HUES6 (cell line): ENCODE data around the gene SOX15.

Experiments
- H3K27ac ChIP-seq: 2 replicates; pipeline ENCODE4 v1.7.0; 2013; ENCODE audit warnings: low read depth, mild to moderate bottlenecking, low read length, inconsistent platforms
- H3K27me3 ChIP-seq: 2 replicates; pipeline ENCODE4 v1.6.1; 2013; ENCODE audit warnings: low read length; ENCODE audit not compliant: control insufficient read depth, insufficient read depth
- H3K36me3 ChIP-seq: 2 replicates; pipeline ENCODE4 v1.6.1; 2013; ENCODE audit warnings: low read length; ENCODE audit not compliant: control insufficient read depth, insufficient read depth
- H3K4me1 ChIP-seq: 2 replicates; pipeline ENCODE4 v1.6.1; 2013; ENCODE audit warnings: low read length; ENCODE audit not compliant: control insufficient read depth, insufficient read depth
- H3K4me3 ChIP-seq: 2 replicates; pipeline ENCODE4 v1.5.1; 2013; ENCODE audit warnings: low read depth, low read length
- H3K9ac ChIP-seq: one replicate; pipeline ENCODE4 v1.6.1; 2013; ENCODE audit warnings: mild to moderate bottlenecking, low read length
- H3K9me3 ChIP-seq: 2 replicates; pipeline ENCODE4 v1.6.1; 2013; ENCODE audit warnings: low read depth, low read length; ENCODE audit not compliant: control insufficient read depth, insufficient read depth

Gene SOX15

GRCh38 chr17:7575481-7575883 lies 14.4 kb downstream of the SOX15 start:
- H3K27me3 ChIP-seq, result no peaks in the 10 kb centered on the region
- H3K9ac ChIP-seq, result no peak overlapping the region
- H3K9me3 ChIP-seq, result no peaks in the 10 kb centered on the region
- peaks cover 10% of the 10 kb centered on the region; the same call in 1 of the 2 replicates for H3K4me1 ChIP-seq
- H3K4me3 ChIP-seq, result peak overlapping the region; percentile 89; the same call in 1 of the 2 replicates
- H3K27ac ChIP-seq, result no peak overlapping the region
- peaks cover 77% of the 10 kb centered on the region for H3K36me3 ChIP-seq

GRCh38 chr17:7574176-7574953 lies 15.5 kb downstream of the SOX15 start:
- no peaks in the 10 kb centered on the region for H3K9me3 ChIP-seq
- peaks cover 10% of the 10 kb centered on the region; the same call in 1 of the 2 replicates for H3K4me1 ChIP-seq
- peak overlapping the region; percentile 97 for H3K27ac ChIP-seq
- H3K27me3 ChIP-seq, result no peaks in the 10 kb centered on the region
- H3K9ac ChIP-seq, result peak overlapping the region; percentile 99
- peak overlapping the region; percentile 89 for H3K4me3 ChIP-seq
- peaks cover 81% of the 10 kb centered on the region for H3K36me3 ChIP-seq

DNA sequence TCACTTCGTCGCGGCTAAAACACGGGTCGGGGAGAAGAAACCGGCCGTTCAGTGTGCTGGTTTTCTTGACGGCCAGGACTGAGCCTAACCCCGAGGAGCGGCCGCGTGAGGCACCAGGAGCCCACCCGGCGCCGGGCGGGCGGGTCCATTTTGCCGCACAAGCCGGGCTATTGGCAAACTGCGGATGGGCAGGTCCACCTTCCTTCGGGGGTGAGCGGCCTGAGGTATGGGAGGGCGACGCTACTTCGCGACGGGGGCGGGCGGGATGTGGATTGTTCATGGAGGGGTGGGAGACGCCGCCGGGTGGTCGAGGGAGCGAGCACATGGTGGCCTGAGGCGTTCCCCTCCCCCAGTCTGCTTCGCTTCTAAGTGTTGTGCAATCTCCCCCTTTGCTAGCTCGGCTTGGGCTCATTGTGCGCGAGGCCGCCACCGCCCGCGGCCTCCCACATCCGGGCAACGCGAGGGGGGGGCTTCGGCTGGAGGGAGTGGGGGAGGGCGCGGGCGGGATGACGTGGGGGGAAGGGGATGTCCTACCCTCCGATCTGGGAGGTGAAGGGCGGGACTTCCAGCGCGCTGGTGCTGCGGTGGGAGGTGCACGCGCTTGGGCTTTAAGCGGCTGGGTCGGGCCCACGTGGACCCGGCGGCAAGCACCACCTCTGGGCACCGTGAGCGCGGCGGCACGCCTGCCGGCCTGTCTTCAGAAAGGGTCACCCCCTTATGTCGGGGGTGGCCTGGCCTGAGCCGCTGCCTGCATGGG lies 16.4 kb downstream of the SOX15 start:
- no peaks in the 10 kb centered on the region for H3K9me3 ChIP-seq
- H3K4me1 ChIP-seq, result peaks cover 10% of the 10 kb centered on the region; the same call in 1 of the 2 replicates
- H3K9ac ChIP-seq, result peak overlapping the region; percentile 99
- H3K27me3 ChIP-seq, result no peaks in the 10 kb centered on the region
- peaks cover 82% of the 10 kb centered on the region for H3K36me3 ChIP-seq
- peak overlapping the region; percentile 89 for H3K4me3 ChIP-seq
- H3K27ac ChIP-seq, result peak overlapping the region; percentile 97

DNA sequence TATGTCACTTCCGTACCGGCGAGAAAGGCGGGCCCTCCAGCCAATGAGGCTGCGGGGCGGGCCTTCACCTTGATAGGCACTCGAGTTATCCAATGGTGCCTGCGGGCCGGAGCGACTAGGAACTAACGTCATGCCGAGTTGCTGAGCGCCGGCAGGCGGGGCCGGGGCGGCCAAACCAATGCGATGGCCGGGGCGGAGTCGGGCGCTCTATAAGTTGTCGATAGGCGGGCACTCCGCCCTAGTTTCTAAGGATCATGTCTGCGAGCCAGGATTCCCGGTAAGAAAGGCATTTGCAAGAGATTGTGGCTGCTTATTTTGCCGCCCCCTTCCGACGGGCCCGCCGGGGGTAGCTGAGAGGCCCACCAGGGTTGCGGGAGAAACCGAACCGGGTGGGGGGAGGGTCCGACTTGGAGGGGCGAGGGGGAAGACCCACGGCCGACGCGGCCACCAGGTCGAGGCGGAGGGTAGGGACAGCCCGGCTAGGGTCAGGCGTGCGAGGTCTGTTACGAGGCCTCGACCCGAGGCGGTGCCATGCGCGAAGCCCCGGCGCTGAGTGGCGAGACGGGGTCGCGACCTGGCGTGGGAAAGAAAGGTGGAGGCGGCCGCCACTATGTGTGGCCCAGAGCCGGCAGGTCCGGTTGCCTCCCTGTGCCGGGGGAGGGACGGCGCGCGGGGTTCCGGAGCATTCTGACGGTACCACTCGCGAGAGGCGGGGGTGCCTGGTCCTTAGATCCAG lies 17.1 kb downstream of the SOX15 start:
- Histone ChIP-seq H3K27me3 (no peaks in the 10 kb centered on the region), H3K9ac (peak overlapping the region; percentile 99), H3K9me3 (no peaks in the 10 kb centered on the region), H3K36me3 (peaks cover 77% of the 10 kb centered on the region), H3K27ac (peak overlapping the region; percentile 97), H3K4me3 (peak overlapping the region; percentile 89), H3K4me1 (peaks cover 10% of the 10 kb centered on the region; the same call in 1 of the 2 replicates)

- H3K9me3 ChIP-seq, result no peaks in the 10 kb centered on the region
- H3K4me1 ChIP-seq, result peaks cover 10% of the 10 kb centered on the region; the same call in 1 of the 2 replicates
- peak overlapping the region; percentile 20; the same call in 1 of the 2 replicates for H3K27ac ChIP-seq
- peaks cover 76% of the 10 kb centered on the region for H3K36me3 ChIP-seq
- H3K9ac ChIP-seq, result peak overlapping the region; percentile 89
- H3K27me3 ChIP-seq, result no peaks in the 10 kb centered on the region
- H3K4me3 ChIP-seq, result peak overlapping the region; percentile 82
Observed at GRCh38 chr17:7572338-7572587, 17.6 kb downstream of the SOX15 start.

- H3K4me3 ChIP-seq, result no peak overlapping the region
- no peaks in the 10 kb centered on the region for H3K9me3 ChIP-seq
- no peak overlapping the region for H3K27ac ChIP-seq
- peaks cover 10% of the 10 kb centered on the region; the same call in 1 of the 2 replicates for H3K4me1 ChIP-seq
- H3K36me3 ChIP-seq, result peaks cover 73% of the 10 kb centered on the region
- H3K27me3 ChIP-seq, result no peaks in the 10 kb centered on the region
- no peak overlapping the region for H3K9ac ChIP-seq
Observed at GRCh38 chr17:7570351-7570750, 19.5 kb downstream of the SOX15 start.

- Histone ChIP-seq H3K27me3 (no peaks in the 10 kb centered on the region), H3K4me1 (peaks cover 2% of the 10 kb centered on the region; the same call in 1 of the 2 replicates), H3K9me3 (no peaks in the 10 kb centered on the region), H3K4me3 (no peak overlapping the region), H3K27ac (no peak overlapping the region), H3K36me3 (peaks cover 73% of the 10 kb centered on the region), H3K9ac (no peak overlapping the region)
Observed at GRCh38 chr17:7569571-7569970, 20.3 kb downstream of the SOX15 start.

DNA sequence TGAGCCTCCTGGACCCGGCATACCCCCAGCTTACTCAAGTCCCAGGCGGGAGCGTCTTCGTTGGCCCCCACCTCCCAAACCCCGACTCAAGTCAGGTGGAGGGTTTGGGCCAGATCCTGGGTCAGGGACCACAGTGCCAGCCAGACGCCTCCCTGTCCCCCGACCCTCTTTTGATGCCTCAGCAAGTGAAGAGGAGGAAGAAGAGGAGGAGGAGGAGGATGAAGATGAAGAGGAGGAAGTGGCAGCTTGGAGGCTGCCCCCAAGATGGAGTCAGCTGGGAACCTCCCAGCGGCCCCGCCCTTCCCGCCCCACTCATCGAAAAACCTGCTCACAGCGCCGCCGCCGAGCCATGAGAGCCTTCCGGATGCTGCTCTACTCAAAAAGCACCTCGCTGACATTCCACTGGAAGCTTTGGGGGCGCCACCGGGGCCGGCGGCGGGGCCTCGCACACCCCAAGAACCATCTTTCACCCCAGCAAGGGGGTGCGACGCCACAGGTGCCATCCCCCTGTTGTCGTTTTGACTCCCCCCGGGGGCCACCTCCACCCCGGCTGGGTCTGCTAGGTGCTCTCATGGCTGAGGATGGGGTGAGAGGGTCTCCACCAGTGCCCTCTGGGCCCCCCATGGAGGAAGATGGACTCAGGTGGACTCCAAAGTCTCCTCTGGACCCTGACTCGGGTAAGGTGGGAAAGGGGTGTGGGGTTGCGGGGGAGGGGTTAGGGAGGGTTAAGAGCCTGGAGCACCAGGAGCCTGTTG lies 26.6 kb downstream of the SOX15 start:
- peak overlapping the region; percentile 88; the same call in 1 of the 2 replicates for H3K4me3 ChIP-seq

DNA sequence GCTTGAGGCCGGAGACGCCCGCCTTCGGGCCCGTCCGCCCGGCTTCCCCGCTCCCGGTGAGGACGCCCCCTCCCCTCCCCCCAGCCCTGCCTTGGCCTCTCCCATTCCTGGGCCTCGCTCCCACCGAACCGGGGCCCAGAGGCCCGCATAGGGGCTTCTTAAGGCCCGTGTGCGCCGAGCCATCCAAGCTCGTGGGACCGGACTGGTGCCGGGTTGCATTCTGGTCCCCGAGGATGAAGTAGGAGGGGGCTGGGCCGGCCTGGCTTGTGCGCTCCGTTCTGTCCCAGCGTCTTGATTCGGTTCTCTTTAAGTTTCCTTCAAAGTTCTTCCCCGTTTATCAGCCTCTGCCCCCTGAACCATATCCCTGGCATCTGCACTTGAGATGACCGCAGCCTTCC lies 27.7 kb downstream of the SOX15 start:
- peaks cover 36% of the 10 kb centered on the region for H3K4me1 ChIP-seq
- peak overlapping the region; percentile 88 for H3K4me3 ChIP-seq
- no peaks in the 10 kb centered on the region for H3K27me3 ChIP-seq
- H3K27ac ChIP-seq, result peak overlapping the region; percentile 78; the same call in 1 of the 2 replicates
- H3K36me3 ChIP-seq, result peaks cover 35% of the 10 kb centered on the region
- H3K9me3 ChIP-seq, result no peaks in the 10 kb centered on the region
- peak overlapping the region; percentile 76 for H3K9ac ChIP-seq

More for the DNA sequence above, 26.6 kb downstream of the SOX15 start:
- Histone ChIP-seq H3K27ac (no peak overlapping the region), H3K27me3 (no peaks in the 10 kb centered on the region), H3K9ac (no peak overlapping the region), H3K4me1 (peaks cover 25% of the 10 kb centered on the region), H3K9me3 (no peaks in the 10 kb centered on the region), H3K36me3 (peaks cover 40% of the 10 kb centered on the region)

DNA sequence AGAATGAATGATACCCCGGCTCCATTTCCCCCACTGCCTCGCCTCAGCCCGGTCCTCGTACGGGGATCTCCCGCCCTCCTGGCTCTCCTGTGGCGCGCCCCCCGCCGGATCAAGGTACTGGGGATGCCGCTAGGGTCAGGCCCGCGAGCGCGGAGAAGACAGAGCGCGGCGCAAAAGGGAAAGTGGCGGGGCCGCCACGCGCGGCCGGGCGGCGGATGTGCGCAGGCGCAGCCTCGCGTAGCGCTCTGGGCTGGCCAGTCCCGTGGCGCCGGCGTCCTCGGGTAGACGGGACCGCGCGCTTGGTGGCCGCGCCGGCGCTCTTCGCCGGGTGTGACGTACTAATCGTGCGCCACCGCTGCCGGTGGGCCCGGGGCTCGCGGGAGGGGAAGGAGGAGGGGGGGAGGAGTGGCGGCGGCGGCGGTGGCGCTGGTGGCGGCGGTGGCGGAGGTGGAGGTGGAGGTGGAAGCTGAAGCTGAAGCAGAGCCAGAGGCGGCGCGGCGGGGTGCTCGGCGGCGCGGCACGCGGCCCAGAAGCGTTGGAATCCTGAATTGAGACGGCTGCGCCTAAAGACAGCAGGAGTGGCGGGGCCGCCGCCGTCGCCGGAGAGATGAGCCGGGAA lies 28.2 kb downstream of the SOX15 start, which contains the start of gene SENP3:
Gene SENP3, plus strand, starts transcription at position 331 of the 619 bp plus-strand sequence. CDS start 1,158 bp downstream, outside the sequence.
- no peaks in the 10 kb centered on the region for H3K9me3 ChIP-seq
- H3K4me1 ChIP-seq, result peaks cover 39% of the 10 kb centered on the region
- peak within 1 kb of the TSS; percentile 78; the same call in 1 of the 2 replicates for H3K27ac ChIP-seq
- H3K36me3 ChIP-seq, result peaks cover 30% of the 10 kb centered on the region
- peak within 1 kb of the TSS; percentile 89 for H3K9ac ChIP-seq
- no peaks in the 10 kb centered on the region for H3K27me3 ChIP-seq
- peak within 1 kb of the TSS; percentile 88 for H3K4me3 ChIP-seq
